Heart left ventricle (tissue), 16 donors: Measurements from ENCODE around the gene HLA-C. TPM values are rescaled to one million over a fixed set of nuclear protein-coding genes. Genes with fewer than 3 reads are reported as not detected.
"Not testable (repeated sequence)": the region's sequence is repeated elsewhere in the genome, so short reads cannot be mapped to it uniquely, and the experiment has no call there.

Source experiments
- ATAC-seq, 4 donors: fragments of 200-7000 bp; cut with Tn5 transposase; one replicate each; pipeline ENCODE4 v1.9.1; 2020 to 2022; ENCODE audit warnings: moderate library complexity in 4 of 4, mild to moderate bottlenecking in 3 of 4, moderate number of reproducible peaks in 1 of 4
- DNase-seq, 5 donors: peaks; one replicate each; pipeline ENCODE4 v3.0.0-alpha.2; 2020
- H3K27ac ChIP-seq, 12 donors: fragments of 200-600 bp; sonication (generic) in 4 of 12; one replicate each; pipeline versions ENCODE4 v1.5.0 to v1.8.0; 2016 to 2022; ENCODE audit warnings: mild to moderate bottlenecking in 2 of 12
- H3K27me3 ChIP-seq, 9 donors: fragments of 200-600 bp; sonication (generic) in 2 of 9; one replicate each; pipeline versions ENCODE4 v1.5.1 to v1.8.0; 2016 to 2022; ENCODE audit warnings: mild to moderate bottlenecking in 3 of 9
- H3K36me3 ChIP-seq, 9 donors: fragments of 200-600 bp; sonication (generic) in 2 of 9; one replicate each; pipeline versions ENCODE4 v1.5.0 to v1.8.0; 2018 to 2022; ENCODE audit warnings: mild to moderate bottlenecking in 2 of 9
- H3K4me1 ChIP-seq, 12 donors: fragments of 200-600 bp; sonication (generic) in 4 of 12; one replicate each; pipeline versions ENCODE4 v1.5.0 to v1.8.0; 2016 to 2022; ENCODE audit warnings: mild to moderate bottlenecking in 3 of 12
- H3K4me3 ChIP-seq, 12 donors: fragments of 200-600 bp; sonication (generic) in 4 of 12; one replicate each; pipeline versions ENCODE4 v1.5.0 to v1.8.0; 2017 to 2022; ENCODE audit warnings: mild to moderate bottlenecking in 9 of 12, moderate library complexity in 4 of 12
- H3K9me3 ChIP-seq, 12 donors: fragments of 200-600 bp; sonication (generic) in 4 of 12; one replicate each; pipeline versions ENCODE4 v1.5.0 to v1.8.0; 2016 to 2022; ENCODE audit warnings: mild to moderate bottlenecking in 1 of 12
- CTCF ChIP-seq, 12 donors: fragments of 200-600 bp; sonication (generic) in 4 of 12; IDR thresholded peaks; one replicate each; pipeline versions ENCODE4 v1.5.0 to v1.8.0; 2018 to 2022; ENCODE audit warnings: antibody characterized with exemption in 12 of 12, mild to moderate bottlenecking in 5 of 12
- POLR2A ChIP-seq, 2 donors: fragments of 450-650 bp; IDR thresholded peaks; one replicate each; pipeline ENCODE4 v1.6.1; 2017; ENCODE audit warnings: antibody characterized with exemption in 2 of 2, mild to moderate bottlenecking in 2 of 2, moderate library complexity in 2 of 2
- WGBS, 4 donors: extraction: QIAGEN DNeasy Blood & Tissue Kit in 2 of 4; methylation state at CpG; one replicate each; pipeline versions ENCODE4 v1.1.5 to v1.1.7; 2013 to 2018; 5-methylcytosine and 5-hydroxymethylcytosine counted together
- intact Hi-C, 10 donors: fragments of 100-400 bp; cut with DNase I; formaldehyde crosslinking; loops; one replicate each; pipeline versions ENCODE4 v1.11.1 to v1.14.2; 2022
- polyA plus RNA-seq, 2 donors: library from polyadenylated mRNA; stranded (reverse); fragments of 200-250 nt; gene quantifications; one replicate each; pipeline ENCODE4 v1.2.3, GENCODE V29; 2013
- total RNA-seq, 9 donors: library from RNA; depleted of rRNA in 2 of 9; stranded (reverse); fragments of >200 nt in 2 of 9; fragmentation: NEBNext Ultra II Directional in 3 of 9; extraction: Animal tissue kit (Norgen Biotek cat#: 25700) in 3 of 9; gene quantifications; one replicate each; pipeline versions ENCODE4 v1.1.0 to v1.2.4, GENCODE V29; 2016 to 2023
- donor health status: ischemic (EF 13 %, LVEDD 7.1; RV severe dilation, severe dysfunction).
- donor health status: healthy with polysubstance abuse.
- donor health status: DM: no; HTN: yes; CAD: no.
- donor health status: DM: no; HTN: no; CAD: no.
- donor health status: ischemic (EF 25% LVEDD 6.9; RV normal size, moderate dysfunction).
- donor health status: ischemic (EF 25% LVEDD 5.7; RV mildly dilated, moderate dysfunction).
- donor health status: healthy.
- donor health status: DM: yes; HTN: yes; CAD: no.
- donor health status: ischemic (EF 35%, LVEDD 5.7; RV mildly dilated, moderate dysfunction).
- donor health status: nonischemic (EF 11% LVEDD 7.7; RV severe dilation, severe dysfunction).
- donor health status: DM: yes; HTN: yes; CAD: no.
- donor health status: PGD.
- donor health status: ischemic (EF 29% LVEDD 5.4; RV normal size, mild dysfunction).
- donor health status: nonischemic (EF 23%, LVEDD 6.1; RV moderate dilation, normal function).

Gene HLA-C
- total and polyA plus RNA-seq, 11 donors: 160 to 1,096 (median 302) TPM

GRCh38 chr6:31267651-31268368 lies 4.1 kb downstream of the HLA-C start:
- TF ChIP-seq POLR2A (IDR thresholded peaks at IDR 0.05): no peak
- TF ChIP-seq CTCF (IDR thresholded peaks at IDR 0.05): no peak

GRCh38 chr6:31266567-31267360 lies 5.1 kb downstream of the HLA-C start:
- DNase-seq: no peak
- Histone ChIP-seq H3K4me3 (no peak overlapping the region), H3K4me1 (peaks cover 0 to 24% (median 0%) of the 10 kb centered on the region in 12 donors), H3K36me3 (peaks cover 0 to 27% (median 2%) of the 10 kb centered on the region in 9 donors), H3K27ac (no peak overlapping the region), H3K27me3 (no peaks in the 10 kb centered on the region), H3K9me3 (peaks cover 0 to 21% (median 0%) of the 10 kb centered on the region in 12 donors)
- WGBS, 4 donors: 36 to 76% (median 48%) methylated on average over 6 to 7 of the region's 7 CpGs
- intact Hi-C loops: loop anchor here in 5 of 10 donors (5.0 kb wide), 2 partner anchors 64 to 86 kb away; no protein-coding TSS in a partner anchor
- no peak for ATAC-seq
- TF ChIP-seq CTCF (IDR thresholded peaks at IDR 0.05): no peak
- TF ChIP-seq POLR2A (IDR thresholded peaks at IDR 0.05): no peak

More at GRCh38 chr6:31267651-31268368, 4.1 kb downstream of the HLA-C start:
- intact Hi-C loops: loop anchor here in 5 of 10 donors (5.0 kb wide), 2 partner anchors 66 to 84 kb away; no protein-coding TSS in a partner anchor
- DNase-seq (no peak), ATAC-seq (no peak)
- no peaks in the 10 kb centered on the region for H3K27me3 ChIP-seq
- WGBS, 4 donors: 53 to 64% (median 59%) methylated on average over 7 of the region's 7 CpGs
- H3K4me3 ChIP-seq: no peak overlapping the region
- H3K9me3 ChIP-seq: peaks cover 0 to 15% (median 0%) of the 10 kb centered on the region in 12 donors
- peaks cover 0 to 24% (median 2%) of the 10 kb centered on the region in 12 donors for H3K4me1 ChIP-seq
- H3K27ac ChIP-seq: no peak overlapping the region
- peaks cover 0 to 27% (median 2%) of the 10 kb centered on the region in 9 donors for H3K36me3 ChIP-seq

GRCh38 chr6:31265926-31266325 lies 6.0 kb downstream of the HLA-C start:
- WGBS, 4 donors: 21 to 76% (median 56%) methylated on average over 2 of the region's 2 CpGs
- intact Hi-C loops: loop anchor here in 5 of 10 donors (5.0 kb wide), 2 partner anchors 64 to 86 kb away; no protein-coding TSS in a partner anchor

GRCh38 chr6:31263346-31263933 lies 8.5 kb downstream of the HLA-C start:
- intact Hi-C loops, ATAC-seq, H3K27me3 ChIP-seq, H3K4me1 ChIP-seq, H3K4me3 ChIP-seq, H3K36me3 ChIP-seq, H3K27ac ChIP-seq, DNase-seq: not testable (repeated sequence)
- H3K9me3 ChIP-seq: peaks cover 0 to 21% (median 0%) of the 10 kb centered on the region in 12 donors
- WGBS, 4 donors: 60 to 70% (median 61%) methylated on average over 4 to 5 of the region's 5 CpGs

More at GRCh38 chr6:31265926-31266325, 6.0 kb downstream of the HLA-C start:
- Histone ChIP-seq H3K9me3 (peaks cover 0 to 21% (median 0%) of the 10 kb centered on the region in 12 donors), H3K4me1 (peaks cover 0 to 24% (median 0%) of the 10 kb centered on the region in 12 donors), H3K4me3 (no peak overlapping the region), H3K27me3 (no peaks in the 10 kb centered on the region), H3K36me3 (peaks cover 0 to 26% (median 2%) of the 10 kb centered on the region in 9 donors), H3K27ac (no peak overlapping the region)
- DNase-seq: no peak
- TF ChIP-seq POLR2A (IDR thresholded peaks at IDR 0.05) (no peak), CTCF (IDR thresholded peaks at IDR 0.05) (no peak)
- ATAC-seq: no peak

GRCh38 chr6:31259995-31260394 lies 11.9 kb downstream of the HLA-C start:
- H3K36me3 ChIP-seq, H3K27me3 ChIP-seq, H3K4me3 ChIP-seq, ATAC-seq, intact Hi-C loops, DNase-seq, H3K27ac ChIP-seq, H3K4me1 ChIP-seq: not testable (repeated sequence)
- peaks cover 0 to 21% (median 0%) of the 10 kb centered on the region in 12 donors for H3K9me3 ChIP-seq
- WGBS, 4 donors: 47 to 67% (median 51%) methylated on average over 3 of the region's 3 CpGs
